HepG2 (cell line): Measurements from ENCODE around the gene CAB39. TPM values are rescaled to one million over a fixed set of nuclear protein-coding genes. Genes with fewer than 3 reads are reported as not detected.
A peak's percentile ranks its signal among the peaks of the same experiment; 100 is the strongest.

ENCODE experiments used
- BHLHE40 ChIP-seq: IDR thresholded peaks from 2 replicates; pipeline ENCODE4 v1.6.1; 2011; ENCODE audit warnings: low read length, improper control_type of control experiment
- CC2D1A ChIP-seq: sonication (generic); formaldehyde crosslinking; IDR thresholded peaks from 2 replicates; pipeline ENCODE4 v1.8.1; 2023; ENCODE audit warnings: mild to moderate bottlenecking, missing genetic modification reagents
- DR1 ChIP-seq: sonication (generic); formaldehyde crosslinking; IDR thresholded peaks from 2 replicates; pipeline ENCODE4 v1.8.0; 2021; ENCODE audit warnings: mild to moderate bottlenecking, missing genetic modification reagents, inconsistent platforms
- ELF1 ChIP-seq: sonication (generic); formaldehyde crosslinking; IDR thresholded peaks from 2 replicates; pipeline ENCODE4 v1.4.0; 2020; ENCODE audit warnings: missing genetic modification reagents
- HNRNPLL ChIP-seq: fragments of 200-400 bp; formaldehyde crosslinking; IDR thresholded peaks from 2 replicates; pipeline ENCODE4 v1.6.1; 2017; ENCODE audit warnings: mild to moderate bottlenecking, low read depth, low read length; ENCODE audit not compliant: poor library complexity, severe bottlenecking
- IRX3 ChIP-seq: sonication (generic); formaldehyde crosslinking; IDR thresholded peaks from 2 replicates; pipeline ENCODE4 v1.8.1; 2023; ENCODE audit warnings: mild to moderate bottlenecking, low read depth, missing genetic modification reagents, borderline replicate concordance
- KDM6A ChIP-seq: IDR thresholded peaks from 2 replicates; pipeline ENCODE4 v1.6.1; 2016; ENCODE audit warnings: low read depth
- MED13 ChIP-seq: sonication (generic); formaldehyde crosslinking; IDR thresholded peaks from 2 replicates; pipeline ENCODE4 v1.5.0; 2020; ENCODE audit warnings: missing genetic modification reagents
- NPAS2 ChIP-seq: sonication (generic); formaldehyde crosslinking; IDR thresholded peaks from 2 replicates; pipeline ENCODE4 v1.8.0; 2022; ENCODE audit warnings: mild to moderate bottlenecking, missing genetic modification reagents, borderline replicate concordance
- RFX5 ChIP-seq: IDR thresholded peaks from 2 replicates; pipeline ENCODE4 v1.6.1; 2011; ENCODE audit warnings: low read depth, low read length, improper control_type of control experiment
- SIX4 ChIP-seq: sonication (generic); formaldehyde crosslinking; IDR thresholded peaks from 2 replicates; pipeline ENCODE4 v1.4.0; 2020; ENCODE audit warnings: missing genetic modification reagents
- SMAD9 ChIP-seq: sonication (generic); formaldehyde crosslinking; IDR thresholded peaks from 2 replicates; pipeline ENCODE4 v1.5.1; 2020; ENCODE audit warnings: mild to moderate bottlenecking, missing genetic modification reagents
- SP4 ChIP-seq: sonication (generic); formaldehyde crosslinking; IDR thresholded peaks from 2 replicates; pipeline ENCODE4 v1.8.1; 2023; ENCODE audit warnings: mild to moderate bottlenecking, missing genetic modification reagents
- TARDBP ChIP-seq: sonication (generic); formaldehyde crosslinking; IDR thresholded peaks from 2 replicates; pipeline ENCODE4 v1.8.0; 2022; ENCODE audit warnings: mild to moderate bottlenecking, missing genetic modification reagents
- XBP1 ChIP-seq: sonication (generic); formaldehyde crosslinking; IDR thresholded peaks from 2 replicates; pipeline ENCODE4 v1.5.0; 2020; ENCODE audit warnings: missing genetic modification reagents
- ZNF180 ChIP-seq: sonication (generic); formaldehyde crosslinking; IDR thresholded peaks from 2 replicates; pipeline ENCODE4 v1.4.0; 2020; ENCODE audit warnings: low read depth, missing genetic modification reagents, borderline replicate concordance
- ZNF33B ChIP-seq: sonication (generic); formaldehyde crosslinking; IDR thresholded peaks from 2 replicates; pipeline ENCODE4 v1.5.1; 2020; ENCODE audit warnings: mild to moderate bottlenecking, missing genetic modification reagents
- ZNF563 ChIP-seq: sonication (generic); formaldehyde crosslinking; IDR thresholded peaks from 2 replicates; pipeline ENCODE4 v1.8.0; 2022; ENCODE audit warnings: mild to moderate bottlenecking, moderate library complexity, missing genetic modification reagents
- ZNF605 ChIP-seq: sonication (generic); formaldehyde crosslinking; IDR thresholded peaks from 2 replicates; pipeline ENCODE4 v1.8.0; 2022; ENCODE audit warnings: mild to moderate bottlenecking, missing genetic modification reagents
- ZNF660 ChIP-seq: sonication (generic); formaldehyde crosslinking; IDR thresholded peaks from 2 replicates; pipeline ENCODE4 v1.5.1; 2020; ENCODE audit warnings: mild to moderate bottlenecking, low read depth, missing genetic modification reagents, borderline replicate concordance
- ZNF790 ChIP-seq: sonication (generic); formaldehyde crosslinking; IDR thresholded peaks from 2 replicates; pipeline ENCODE4 v1.8.0; 2022; ENCODE audit warnings: missing genetic modification reagents, mild to moderate bottlenecking, borderline replicate concordance
- ZNF83 ChIP-seq: sonication (generic); formaldehyde crosslinking; IDR thresholded peaks from 2 replicates; pipeline ENCODE4 v1.4.0; 2020; ENCODE audit warnings: missing genetic modification reagents, mild to moderate bottlenecking, borderline replicate concordance
- ZSCAN12 ChIP-seq: sonication (generic); formaldehyde crosslinking; IDR thresholded peaks from 2 replicates; pipeline ENCODE4 v1.9.0; 2021; ENCODE audit warnings: mild to moderate bottlenecking, missing genetic modification reagents
- polyA plus RNA-seq, 8 experiments: library from polyadenylated mRNA; depleted of rRNA in 3 of 8; stranded (reverse) in 7 of 8; unstranded in 1 of 8; fragments of >200 nt; fragmentation: Illumina TruSeq in 4 of 8; extraction: Trizol in 4 of 8; gene quantifications; 2 replicates each; pipeline versions ENCODE4 v1.2.1 to v1.2.3, GENCODE V29; 2011 to 2016; ENCODE audit warnings: low read depth in 4 of 8, missing spikeins in 1 of 8, mixed read lengths in 1 of 8; ENCODE audit not compliant: insufficient read depth in 1 of 8
- total RNA-seq, 5 experiments: library from RNA; depleted of rRNA; stranded (reverse); fragments of >200 nt; fragmentation: Illumina TruSeq; extraction: Trizol; gene quantifications; 2 replicates each; pipeline ENCODE4 v1.2.3, GENCODE V29; 2016; ENCODE audit warnings: low read depth in 1 of 5
- TF ChIP-seq, protein P1 (sequence below): sonication (generic); formaldehyde crosslinking; IDR thresholded peaks from 2 replicates; pipeline ENCODE4 v1.4.0; 2020; ENCODE audit warnings: missing genetic modification reagents
- TF ChIP-seq, protein P2 (sequence below): sonication (generic); formaldehyde crosslinking; IDR thresholded peaks from 2 replicates; pipeline ENCODE4 v1.4.0; 2020; ENCODE audit warnings: low read depth, missing genetic modification reagents

The CAB39 gene
- total and polyA plus RNA-seq, 2 of the 13 experiments (the other 11 are each of a cell fraction or from before 2014, with no cell fraction given): 19.3 to 45.3 TPM

DNA sequence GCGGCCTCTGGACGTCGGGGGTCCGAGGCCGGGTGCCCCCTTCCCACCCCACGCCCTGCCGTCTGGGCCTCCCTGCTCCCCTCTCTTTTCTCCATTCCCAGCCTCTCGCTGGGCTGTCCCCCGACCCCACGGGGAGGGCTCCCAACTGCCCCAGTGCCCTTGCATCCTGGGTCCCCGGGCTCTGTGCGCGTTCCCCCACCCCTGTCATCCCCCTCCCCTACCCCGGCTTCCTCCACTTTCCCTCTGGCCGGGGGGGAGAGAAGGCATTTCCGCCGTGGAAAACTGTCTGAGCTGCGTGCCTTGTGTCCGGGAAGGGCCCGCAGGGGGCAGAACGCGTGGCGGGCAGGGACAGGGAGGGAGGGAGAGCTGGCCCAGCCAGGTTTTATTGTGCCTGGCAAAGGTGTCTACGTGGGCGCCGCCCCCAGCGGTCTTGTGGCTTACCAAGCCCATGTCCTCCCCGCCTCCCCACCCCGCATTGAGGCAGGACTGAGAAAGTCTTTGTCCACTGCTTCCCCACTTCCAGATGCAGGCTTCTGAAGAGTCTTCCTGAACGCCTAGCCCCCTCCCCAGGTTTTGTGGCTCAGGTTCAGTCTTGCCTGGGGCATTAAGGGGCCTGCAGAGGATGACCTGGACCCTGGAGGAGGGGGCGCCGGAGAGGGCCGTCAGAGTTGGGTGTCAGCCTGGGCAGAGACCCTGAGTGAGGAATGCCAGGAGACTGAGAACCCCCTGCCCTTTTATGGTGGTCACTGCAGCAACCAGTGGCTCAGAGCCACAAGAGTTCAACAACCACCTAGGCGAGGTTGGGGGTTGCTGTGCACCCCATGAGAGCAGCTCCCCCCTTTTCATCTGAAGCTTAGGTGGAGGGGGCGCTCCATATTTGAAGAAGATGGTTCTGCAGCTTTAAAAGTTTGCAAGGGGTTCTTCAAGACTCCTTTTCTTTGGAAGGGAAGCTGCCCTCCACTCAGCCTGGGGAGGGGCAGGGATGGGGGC, 153.4 kb downstream of the CAB39 start (continued):
- TF ChIP-seq, protein P1, sequence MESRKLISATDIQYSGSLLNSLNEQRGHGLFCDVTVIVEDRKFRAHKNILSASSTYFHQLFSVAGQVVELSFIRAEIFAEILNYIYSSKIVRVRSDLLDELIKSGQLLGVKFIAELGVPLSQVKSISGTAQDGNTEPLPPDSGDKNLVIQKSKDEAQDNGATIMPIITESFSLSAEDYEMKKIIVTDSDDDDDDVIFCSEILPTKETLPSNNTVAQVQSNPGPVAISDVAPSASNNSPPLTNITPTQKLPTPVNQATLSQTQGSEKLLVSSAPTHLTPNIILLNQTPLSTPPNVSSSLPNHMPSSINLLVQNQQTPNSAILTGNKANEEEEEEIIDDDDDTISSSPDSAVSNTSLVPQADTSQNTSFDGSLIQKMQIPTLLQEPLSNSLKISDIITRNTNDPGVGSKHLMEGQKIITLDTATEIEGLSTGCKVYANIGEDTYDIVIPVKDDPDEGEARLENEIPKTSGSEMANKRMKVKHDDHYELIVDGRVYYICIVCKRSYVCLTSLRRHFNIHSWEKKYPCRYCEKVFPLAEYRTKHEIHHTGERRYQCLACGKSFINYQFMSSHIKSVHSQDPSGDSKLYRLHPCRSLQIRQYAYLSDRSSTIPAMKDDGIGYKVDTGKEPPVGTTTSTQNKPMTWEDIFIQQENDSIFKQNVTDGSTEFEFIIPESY (CRISPR knock-in tag): peak; percentile 67; the same call in 1 of the 2 replicates
- no peak for TF ChIP-seq RFX5
- TF ChIP-seq HNRNPLL: no peak
- TF ChIP-seq NPAS2 (CRISPR knock-in tag): no peak
- no peak for TF ChIP-seq ZNF790 (CRISPR knock-in tag)
- TF ChIP-seq KDM6A (CRISPR knock-in tag): no peak
- TF ChIP-seq ZNF660: no peak
- TF ChIP-seq ZNF180 (CRISPR knock-in tag): no peak
- no peak for TF ChIP-seq XBP1 (CRISPR knock-in tag)
- TF ChIP-seq MED13: 0 out of 2 replicates have a peak, but pooled peaks have one; percentile 40
- TF ChIP-seq BHLHE40: peak; percentile 56
- 0 out of 2 replicates have a peak, but pooled peaks have one; percentile 33 for TF ChIP-seq ZSCAN12 (CRISPR knock-in tag)
- no peak for TF ChIP-seq ZNF605 (CRISPR knock-in tag)
- TF ChIP-seq SIX4: no peak
- no peak for TF ChIP-seq ZNF83 (CRISPR knock-in tag)
- 0 out of 2 replicates have a peak, but pooled peaks have one; percentile 17 for TF ChIP-seq SP4
- TF ChIP-seq, protein P2, sequence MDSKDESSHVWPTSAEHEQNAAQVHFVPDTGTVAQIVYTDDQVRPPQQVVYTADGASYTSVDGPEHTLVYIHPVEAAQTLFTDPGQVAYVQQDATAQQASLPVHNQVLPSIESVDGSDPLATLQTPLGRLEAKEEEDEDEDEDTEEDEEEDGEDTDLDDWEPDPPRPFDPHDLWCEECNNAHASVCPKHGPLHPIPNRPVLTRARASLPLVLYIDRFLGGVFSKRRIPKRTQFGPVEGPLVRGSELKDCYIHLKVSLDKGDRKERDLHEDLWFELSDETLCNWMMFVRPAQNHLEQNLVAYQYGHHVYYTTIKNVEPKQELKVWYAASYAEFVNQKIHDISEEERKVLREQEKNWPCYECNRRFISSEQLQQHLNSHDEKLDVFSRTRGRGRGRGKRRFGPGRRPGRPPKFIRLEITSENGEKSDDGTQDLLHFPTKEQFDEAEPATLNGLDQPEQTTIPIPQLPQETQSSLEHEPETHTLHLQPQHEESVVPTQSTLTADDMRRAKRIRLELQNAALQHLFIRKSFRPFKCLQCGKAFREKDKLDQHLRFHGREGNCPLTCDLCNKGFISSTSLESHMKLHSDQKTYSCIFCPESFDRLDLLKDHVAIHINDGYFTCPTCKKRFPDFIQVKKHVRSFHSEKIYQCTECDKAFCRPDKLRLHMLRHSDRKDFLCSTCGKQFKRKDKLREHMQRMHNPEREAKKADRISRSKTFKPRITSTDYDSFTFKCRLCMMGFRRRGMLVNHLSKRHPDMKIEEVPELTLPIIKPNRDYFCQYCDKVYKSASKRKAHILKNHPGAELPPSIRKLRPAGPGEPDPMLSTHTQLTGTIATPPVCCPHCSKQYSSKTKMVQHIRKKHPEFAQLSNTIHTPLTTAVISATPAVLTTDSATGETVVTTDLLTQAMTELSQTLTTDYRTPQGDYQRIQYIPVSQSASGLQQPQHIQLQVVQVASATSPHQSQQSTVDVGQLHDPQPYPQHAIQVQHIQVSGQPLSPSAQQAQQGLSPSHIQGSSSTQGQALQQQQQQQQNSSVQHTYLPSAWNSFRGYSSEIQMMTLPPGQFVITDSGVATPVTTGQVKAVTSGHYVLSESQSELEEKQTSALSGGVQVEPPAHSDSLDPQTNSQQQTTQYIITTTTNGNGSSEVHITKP (CRISPR knock-in tag): peak; percentile 98
- TF ChIP-seq SMAD9 (CRISPR knock-in tag): no peak
- TF ChIP-seq TARDBP (CRISPR knock-in tag): no peak
- TF ChIP-seq CC2D1A (CRISPR knock-in tag): no peak
- TF ChIP-seq ZNF563: 0 out of 2 replicates have a peak, but pooled peaks have one; percentile 19
- no peak for TF ChIP-seq DR1 (CRISPR knock-in tag)
- 0 out of 2 replicates have a peak, but pooled peaks have one; percentile 13 for TF ChIP-seq IRX3 (CRISPR knock-in tag)
- no peak for TF ChIP-seq ZNF33B (CRISPR knock-in tag)
- TF ChIP-seq ELF1 (CRISPR knock-in tag): no peak
